H9 (cell line): Measurements from ENCODE around the gene SLX4. TPM values are rescaled to one million over a fixed set of nuclear protein-coding genes. Genes with fewer than 3 reads are reported as not detected.
A peak's percentile ranks its signal among the peaks of the same experiment; 100 is the strongest.

Source experiments
- DNase-seq: peaks from one replicate; pipeline ENCODE4 v3.0.0-alpha.2; 2017
- H2AFZ ChIP-seq: one replicate; pipeline ENCODE4 v1.6.1; 2013; ENCODE audit warnings: mild to moderate bottlenecking, low read length, control low read depth, moderate library complexity
- H2AK5ac ChIP-seq: 2 replicates; pipeline ENCODE4 v1.6.1; 2013; ENCODE audit warnings: low read length, control low read depth, mixed read lengths; ENCODE audit not compliant: insufficient read length
- H2BK120ac ChIP-seq: one replicate; pipeline ENCODE4 v1.6.1; 2013; ENCODE audit warnings: low read depth, mild to moderate bottlenecking, low read length, control low read depth, inconsistent platforms; ENCODE audit not compliant: poor library complexity, severe bottlenecking
- H2BK12ac ChIP-seq: 2 replicates; pipeline ENCODE4 v1.6.1; 2013; ENCODE audit warnings: low read length, control low read depth, mixed read lengths, low read depth; ENCODE audit not compliant: insufficient read length
- H2BK15ac ChIP-seq: 2 replicates; pipeline ENCODE4 v1.6.1; 2013; ENCODE audit warnings: low read depth, low read length, control low read depth
- H2BK20ac ChIP-seq: one replicate; pipeline ENCODE4 v1.6.1; 2013; ENCODE audit warnings: low read depth, mild to moderate bottlenecking, low read length, control low read depth, inconsistent platforms; ENCODE audit not compliant: poor library complexity, severe bottlenecking
- H2BK5ac ChIP-seq: 2 replicates; pipeline ENCODE4 v1.6.1; 2013; ENCODE audit warnings: low read length, control low read depth, mixed read lengths; ENCODE audit not compliant: insufficient read length
- H3K14ac ChIP-seq: 2 replicates; pipeline ENCODE4 v1.6.1; 2013; ENCODE audit warnings: low read length, control low read depth; ENCODE audit not compliant: insufficient read depth
- H3K18ac ChIP-seq: 2 replicates; pipeline ENCODE4 v1.6.1; 2013; ENCODE audit warnings: low read depth, mild to moderate bottlenecking, mixed read lengths, low read length, control low read depth; ENCODE audit not compliant: insufficient read length
- H3K23ac ChIP-seq: 2 replicates; pipeline ENCODE4 v1.6.1; 2013; ENCODE audit warnings: low read length, control low read depth, mixed read lengths, low read depth; ENCODE audit not compliant: insufficient read length
- H3K23me2 ChIP-seq: 2 replicates; pipeline ENCODE4 v1.6.1; 2013; ENCODE audit warnings: low read depth, mild to moderate bottlenecking, mixed read lengths, low read length, control low read depth; ENCODE audit not compliant: insufficient read length, poor library complexity, severe bottlenecking
- H3K27ac ChIP-seq: 2 replicates; pipeline ENCODE4 v1.5.1; 2013; ENCODE audit warnings: low read length, control low read depth, mixed read lengths, low read depth; ENCODE audit not compliant: insufficient read length
- H3K27me3 ChIP-seq: 2 replicates; pipeline ENCODE4 v1.6.1; 2013; ENCODE audit warnings: low read length, control low read depth, inconsistent platforms; ENCODE audit not compliant: insufficient read depth
- H3K4ac ChIP-seq: 2 replicates; pipeline ENCODE4 v1.6.1; 2013; ENCODE audit warnings: low read depth, mild to moderate bottlenecking, control low read depth, inconsistent platforms, low read length, moderate library complexity
- H3K4me1 ChIP-seq: 2 replicates; pipeline ENCODE4 v1.6.1; 2013; ENCODE audit warnings: low read length, control low read depth, inconsistent platforms; ENCODE audit not compliant: insufficient read depth
- H3K4me2 ChIP-seq: 2 replicates; pipeline ENCODE4 v1.6.1; 2013; ENCODE audit warnings: low read length, control low read depth, mixed read lengths; ENCODE audit not compliant: insufficient read length, insufficient read depth
- H3K56ac ChIP-seq: 2 replicates; pipeline ENCODE4 v1.6.1; 2013; ENCODE audit warnings: low read depth, mild to moderate bottlenecking, mixed read lengths, low read length, control low read depth; ENCODE audit not compliant: insufficient read length
- H3K79me1 ChIP-seq: 2 replicates; pipeline ENCODE4 v1.6.1; 2013; ENCODE audit warnings: low read depth, mild to moderate bottlenecking, moderate library complexity, low read length, control low read depth, inconsistent platforms; ENCODE audit not compliant: insufficient read depth, poor library complexity, severe bottlenecking
- H3K79me2 ChIP-seq: 2 replicates; pipeline ENCODE4 v1.6.1; 2013; ENCODE audit warnings: low read length, control low read depth, inconsistent platforms; ENCODE audit not compliant: insufficient read depth
- H3K9ac ChIP-seq: 2 replicates; pipeline ENCODE4 v1.6.1; 2013; ENCODE audit warnings: low read length, control low read depth, mixed read lengths; ENCODE audit not compliant: insufficient read length; ENCODE audit errors: extremely low read depth
- H3K9me3 ChIP-seq: one replicate; pipeline ENCODE4 v1.6.1; 2013; ENCODE audit warnings: low read depth, low read length, inconsistent platforms; ENCODE audit not compliant: control insufficient read depth
- H3T11ph ChIP-seq: one replicate; pipeline ENCODE4 v1.6.1; 2013; ENCODE audit warnings: mild to moderate bottlenecking, low read length, control low read depth, inconsistent platforms
- H4K20me1 ChIP-seq: one replicate; pipeline ENCODE4 v1.6.1; 2013; ENCODE audit not compliant: control insufficient read depth, insufficient read length, insufficient read depth
- H4K5ac ChIP-seq: 2 replicates; pipeline ENCODE4 v1.6.1; 2013; ENCODE audit warnings: low read depth, mild to moderate bottlenecking, mixed read lengths, low read length, control low read depth; ENCODE audit not compliant: insufficient read length
- H4K8ac ChIP-seq: replicated peaks from 2 replicates; pipeline ENCODE4 v1.6.1; 2013; ENCODE audit warnings: low read length, control low read depth, mixed read lengths, low read depth; ENCODE audit not compliant: insufficient read length
- H4K91ac ChIP-seq: 2 replicates; pipeline ENCODE4 v1.6.1; 2013; ENCODE audit warnings: low read depth, mild to moderate bottlenecking, moderate library complexity, mixed read lengths, low read length, control low read depth; ENCODE audit not compliant: insufficient read length
- H3K27ac Mint-ChIP-seq, 3 experiments: 2 replicates in 2 of 3; 3 replicates in 1 of 3; pipeline ENCODE4 v1.8.0; 2020 to 2021; ENCODE audit warnings: mixed read lengths in 3 of 3, mild to moderate bottlenecking in 1 of 3, moderate library complexity in 1 of 3
- H3K27me3 Mint-ChIP-seq: 2 replicates; pipeline ENCODE4 v1.8.0; 2021; ENCODE audit warnings: low read depth, mild to moderate bottlenecking, moderate library complexity, mixed read lengths
- H3K36me3 Mint-ChIP-seq, 3 experiments: 2 replicates in 2 of 3; 3 replicates in 1 of 3; pipeline ENCODE4 v1.8.0; 2020 to 2021; ENCODE audit warnings: low read depth in 3 of 3, mixed read lengths in 3 of 3; ENCODE audit not compliant: insufficient read depth in 1 of 3
- H3K4me1 Mint-ChIP-seq, 2 experiments: 2 replicates each; pipeline ENCODE4 v1.8.0; 2020; ENCODE audit warnings: mixed read lengths in 2 of 2
- H3K4me3 Mint-ChIP-seq, 2 experiments: 2 replicates in 1 of 2; 3 replicates in 1 of 2; pipeline ENCODE4 v1.8.0; 2020 to 2021; ENCODE audit warnings: mild to moderate bottlenecking in 2 of 2, mixed read lengths in 2 of 2, moderate library complexity in 1 of 2
- H3K9me3 Mint-ChIP-seq, 2 experiments: 2 replicates in 1 of 2; 3 replicates in 1 of 2; pipeline ENCODE4 v1.8.0; 2020; ENCODE audit warnings: mild to moderate bottlenecking in 2 of 2, mixed read lengths in 2 of 2, moderate library complexity in 1 of 2
- WGBS: extraction: QIAGEN DNeasy Blood & Tissue Kit; methylation state at CpG from one replicate; pipeline ENCODE4 v1.1.7; 2013; ENCODE audit warnings: missing lambda C conversion rate, low lambda C conversion rate, mixed read lengths; ENCODE audit not compliant: insufficient read length; ENCODE audit errors: extremely low coverage; 5-methylcytosine and 5-hydroxymethylcytosine counted together
- total RNA-seq: library from RNA; stranded (reverse); gene quantifications from 2 replicates; pipeline ENCODE4 v1.2.1, GENCODE V29; 2021
- TF ChIP-seq, protein P1 (sequence below): fragments of 200-600 bp; sonication (generic); conservative IDR thresholded peaks from 3 replicates; pipeline ENCODE4 v1.8.0; 2021; ENCODE audit warnings: antibody characterized with exemption, mild to moderate bottlenecking

The SLX4 gene
- total RNA-seq, 1 experiment from 2014 or later, result 9.9 TPM

DNA sequence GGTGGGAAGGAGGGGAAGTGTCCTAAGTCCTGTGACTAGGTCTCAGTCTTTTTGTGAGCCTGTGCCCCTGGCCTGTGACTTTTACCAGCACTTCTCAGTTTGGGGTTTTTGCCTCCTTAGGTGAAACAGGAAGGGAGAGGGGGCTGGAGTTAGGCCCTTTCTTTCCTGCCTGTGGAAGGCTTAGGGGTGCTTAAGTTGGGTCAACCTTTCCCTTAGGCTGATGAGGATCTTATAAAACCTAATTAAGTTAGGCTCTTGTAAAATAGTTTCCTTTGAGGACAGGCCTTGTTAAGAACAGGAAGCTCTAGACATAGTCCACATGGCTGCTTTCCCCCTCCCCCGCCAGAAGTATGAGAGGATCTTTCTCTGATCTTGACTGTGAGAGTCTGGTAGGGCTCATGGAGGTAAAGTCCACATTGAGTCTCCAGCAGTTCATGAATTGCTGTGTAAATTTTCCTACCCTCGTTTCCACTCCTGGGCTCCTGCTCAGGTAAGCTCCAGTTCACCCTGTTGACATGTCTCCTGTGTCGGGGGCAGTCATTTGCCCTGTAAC is 26.0 kb upstream of the SLX4 start:
- Histone ChIP-seq H3K4me1 (peaks cover 5% of the 10 kb centered on the region), H3K4me2 (no peak overlapping the region), H3T11ph (no peak overlapping the region), H2BK120ac (no peak overlapping the region), H2AFZ (no peak overlapping the region), H4K8ac (no peak overlapping the region), H3K79me2 (no peaks in the 10 kb centered on the region), H3K56ac (no peak overlapping the region), H3K9ac (no peak overlapping the region), H2BK20ac (no peak overlapping the region), H2BK15ac (no peak overlapping the region), H4K20me1 (no peaks in the 10 kb centered on the region), H3K14ac (no peak overlapping the region), H4K91ac (no peak overlapping the region), H3K23ac (no peak overlapping the region), H3K9me3 (no peaks in the 10 kb centered on the region), H2BK12ac (no peak overlapping the region), H4K5ac (no peak overlapping the region), H3K4ac (no peak overlapping the region), H2AK5ac (no peak overlapping the region), H2BK5ac (no peak overlapping the region), H3K18ac (peak overlapping the region; percentile 13), H3K23me2 (peaks cover 4% of the 10 kb centered on the region), H3K27ac (no peak overlapping the region), H3K79me1 (no peaks in the 10 kb centered on the region), H3K27me3 (no peaks in the 10 kb centered on the region)
- Mint-ChIP-seq H3K9me3 (peaks cover 3 to 9% of the 10 kb centered on the region in 2 experiments; a peak in 4 of 5 replicates), H3K27me3 (no peaks in the 10 kb centered on the region), H3K36me3 (peaks cover 0 to 10% (median 5%) of the 10 kb centered on the region in 3 experiments; a peak in 6 of 7 replicates), H3K4me3 (no peak overlapping the region), H3K27ac (peak overlapping the region; percentile 81 to 92 (median 89)), H3K4me1 (peaks cover 36 to 37% of the 10 kb centered on the region in 2 experiments)
- no CpG with 5 or more reads among the region's 3 CpGs for WGBS
- TF ChIP-seq, protein P1, sequence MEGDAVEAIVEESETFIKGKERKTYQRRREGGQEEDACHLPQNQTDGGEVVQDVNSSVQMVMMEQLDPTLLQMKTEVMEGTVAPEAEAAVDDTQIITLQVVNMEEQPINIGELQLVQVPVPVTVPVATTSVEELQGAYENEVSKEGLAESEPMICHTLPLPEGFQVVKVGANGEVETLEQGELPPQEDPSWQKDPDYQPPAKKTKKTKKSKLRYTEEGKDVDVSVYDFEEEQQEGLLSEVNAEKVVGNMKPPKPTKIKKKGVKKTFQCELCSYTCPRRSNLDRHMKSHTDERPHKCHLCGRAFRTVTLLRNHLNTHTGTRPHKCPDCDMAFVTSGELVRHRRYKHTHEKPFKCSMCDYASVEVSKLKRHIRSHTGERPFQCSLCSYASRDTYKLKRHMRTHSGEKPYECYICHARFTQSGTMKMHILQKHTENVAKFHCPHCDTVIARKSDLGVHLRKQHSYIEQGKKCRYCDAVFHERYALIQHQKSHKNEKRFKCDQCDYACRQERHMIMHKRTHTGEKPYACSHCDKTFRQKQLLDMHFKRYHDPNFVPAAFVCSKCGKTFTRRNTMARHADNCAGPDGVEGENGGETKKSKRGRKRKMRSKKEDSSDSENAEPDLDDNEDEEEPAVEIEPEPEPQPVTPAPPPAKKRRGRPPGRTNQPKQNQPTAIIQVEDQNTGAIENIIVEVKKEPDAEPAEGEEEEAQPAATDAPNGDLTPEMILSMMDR, result no peak
- DNase-seq, result no peak
